ENCODE results near the gene TRIM54. TPM values are rescaled to one million over a fixed set of nuclear protein-coding genes. Genes with fewer than 3 reads are reported as not detected.

TRIM54 gene
- total RNA-seq, 1 donor = not detected

- DNase-seq (ENCODE audit: insufficient read length, low spot score, missing footprints) = peak; percentile 26
- no peaks in the 10 kb centered on the region for H3K27me3 ChIP-seq (ENCODE audit: insufficient read depth, low read length)
- no peak overlapping the region for H3K4me2 ChIP-seq (ENCODE audit: insufficient read depth, low read length)
- H3K36me3 ChIP-seq (ENCODE audit: insufficient read depth, low read length) = peaks cover 17% of the 10 kb centered on the region
- H2AFZ ChIP-seq (ENCODE audit: low read length) = no peak overlapping the region
- H3K27ac ChIP-seq (ENCODE audit: low read depth, low read length) = no peak overlapping the region
- TF ChIP-seq, protein P1, sequence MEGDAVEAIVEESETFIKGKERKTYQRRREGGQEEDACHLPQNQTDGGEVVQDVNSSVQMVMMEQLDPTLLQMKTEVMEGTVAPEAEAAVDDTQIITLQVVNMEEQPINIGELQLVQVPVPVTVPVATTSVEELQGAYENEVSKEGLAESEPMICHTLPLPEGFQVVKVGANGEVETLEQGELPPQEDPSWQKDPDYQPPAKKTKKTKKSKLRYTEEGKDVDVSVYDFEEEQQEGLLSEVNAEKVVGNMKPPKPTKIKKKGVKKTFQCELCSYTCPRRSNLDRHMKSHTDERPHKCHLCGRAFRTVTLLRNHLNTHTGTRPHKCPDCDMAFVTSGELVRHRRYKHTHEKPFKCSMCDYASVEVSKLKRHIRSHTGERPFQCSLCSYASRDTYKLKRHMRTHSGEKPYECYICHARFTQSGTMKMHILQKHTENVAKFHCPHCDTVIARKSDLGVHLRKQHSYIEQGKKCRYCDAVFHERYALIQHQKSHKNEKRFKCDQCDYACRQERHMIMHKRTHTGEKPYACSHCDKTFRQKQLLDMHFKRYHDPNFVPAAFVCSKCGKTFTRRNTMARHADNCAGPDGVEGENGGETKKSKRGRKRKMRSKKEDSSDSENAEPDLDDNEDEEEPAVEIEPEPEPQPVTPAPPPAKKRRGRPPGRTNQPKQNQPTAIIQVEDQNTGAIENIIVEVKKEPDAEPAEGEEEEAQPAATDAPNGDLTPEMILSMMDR (IDR thresholded peaks at IDR 0.05; ENCODE audit: extremely low read depth, low read depth, low read length) = no peak
- no peaks in the 10 kb centered on the region for H3K9me3 ChIP-seq (ENCODE audit: low read depth, low read length)
- H4K20me1 ChIP-seq (ENCODE audit: insufficient read depth, low read length) = peaks cover 2% of the 10 kb centered on the region
- no peaks in the 10 kb centered on the region for H3K79me2 ChIP-seq (ENCODE audit: insufficient read depth, low read length)
- peaks cover 13% of the 10 kb centered on the region for H3K4me1 ChIP-seq (ENCODE audit: insufficient read depth, low read length)
- H3K4me3 ChIP-seq (ENCODE audit: insufficient read depth, low read length) = no peak overlapping the region
Measured at GRCh38 chr2:27247893-27248292, 34.3 kb upstream of the TRIM54 start.

- no peaks in the 10 kb centered on the region for H3K79me2 ChIP-seq (ENCODE audit: insufficient read depth, low read length)
- H3K36me3 ChIP-seq (ENCODE audit: insufficient read depth, low read length) = peaks cover 3% of the 10 kb centered on the region
- H3K27ac ChIP-seq (ENCODE audit: low read depth, low read length) = peak overlapping the region; percentile 34
- peak; percentile 96 for DNase-seq (ENCODE audit: insufficient read length, low spot score, missing footprints)
- H3K27me3 ChIP-seq (ENCODE audit: insufficient read depth, low read length) = no peaks in the 10 kb centered on the region
- H3K4me3 ChIP-seq (ENCODE audit: insufficient read depth, low read length) = no peak overlapping the region
- H2AFZ ChIP-seq (ENCODE audit: low read length) = peak overlapping the region; percentile 7
- no peaks in the 10 kb centered on the region for H3K9me3 ChIP-seq (ENCODE audit: low read depth, low read length)
- TF ChIP-seq, protein P1 (IDR thresholded peaks at IDR 0.05; ENCODE audit: extremely low read depth, low read depth, low read length) = no peak
- no peaks in the 10 kb centered on the region for H4K20me1 ChIP-seq (ENCODE audit: insufficient read depth, low read length)
- peaks cover 13% of the 10 kb centered on the region for H3K4me1 ChIP-seq (ENCODE audit: insufficient read depth, low read length)
- H3K4me2 ChIP-seq (ENCODE audit: insufficient read depth, low read length) = peak overlapping the region; percentile 24
Measured at GRCh38 chr2:27249159-27249890, 32.9 kb upstream of the TRIM54 start.

- H3K4me3 ChIP-seq (ENCODE audit: insufficient read depth, low read length) = no peak overlapping the region
- H3K9me3 ChIP-seq (ENCODE audit: low read depth, low read length) = no peaks in the 10 kb centered on the region
- no peak overlapping the region for H3K4me2 ChIP-seq (ENCODE audit: insufficient read depth, low read length)
- no peaks in the 10 kb centered on the region for H3K79me2 ChIP-seq (ENCODE audit: insufficient read depth, low read length)
- H3K36me3 ChIP-seq (ENCODE audit: insufficient read depth, low read length) = no peaks in the 10 kb centered on the region
- H3K4me1 ChIP-seq (ENCODE audit: insufficient read depth, low read length) = peaks cover 18% of the 10 kb centered on the region
- H3K27ac ChIP-seq (ENCODE audit: low read depth, low read length) = no peak overlapping the region
- no peaks in the 10 kb centered on the region for H4K20me1 ChIP-seq (ENCODE audit: insufficient read depth, low read length)
- TF ChIP-seq, protein P1 (IDR thresholded peaks at IDR 0.05; ENCODE audit: extremely low read depth, low read depth, low read length) = peak; percentile 42
- H3K27me3 ChIP-seq (ENCODE audit: insufficient read depth, low read length) = no peaks in the 10 kb centered on the region
- DNase-seq (ENCODE audit: insufficient read length, low spot score, missing footprints) = peak; percentile 73
- H2AFZ ChIP-seq (ENCODE audit: low read length) = peak overlapping the region; percentile 7
Measured at GRCh38 chr2:27249891-27250651, 32.2 kb upstream of the TRIM54 start.
